ENCODE results near the gene GPR160. TPM values are rescaled to one million over a fixed set of nuclear protein-coding genes. Genes with fewer than 3 reads are reported as not detected.

The GPR160 gene
- total RNA-seq, 1 donor from 2014 or later = 6.0 TPM

DNA sequence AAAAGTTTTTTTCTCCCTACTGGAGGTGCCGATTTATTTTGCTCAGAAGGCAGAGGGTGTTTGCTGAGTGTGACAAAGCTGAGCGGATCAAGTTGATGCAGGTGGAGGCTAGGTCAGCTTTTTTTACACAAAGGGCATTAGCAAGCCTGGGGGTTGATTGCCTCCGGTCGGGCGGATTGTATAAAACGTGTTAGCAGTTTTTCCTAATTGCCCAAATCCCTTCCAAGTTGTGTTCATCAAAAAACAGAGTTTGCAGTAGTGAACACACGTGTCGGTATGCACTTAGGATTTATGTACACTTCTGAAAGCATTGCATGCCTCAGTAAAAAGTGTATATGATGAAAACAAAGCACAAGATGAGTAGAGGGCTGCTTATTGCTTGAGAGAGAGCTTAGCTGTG is 2.6 kb downstream of the GPR160 start:
- peak; percentile 42 for DNase-seq (ENCODE audit: low spot score)
- Histone ChIP-seq H3K4me2 (peak overlapping the region; percentile 68), H3K36me3 (no peaks in the 10 kb centered on the region), H2AFZ (replicated peaks) (no peak overlapping the region), H4K20me1 (ENCODE audit: low read depth) (no peaks in the 10 kb centered on the region), H3F3A (ENCODE audit: low read depth) (peaks cover 36% of the 10 kb centered on the region), H3K79me2 (ENCODE audit: low read depth) (no peaks in the 10 kb centered on the region), H3K9me3 (ENCODE audit: low read depth) (no peaks in the 10 kb centered on the region), H3K4me1 (peaks cover 7% of the 10 kb centered on the region), H3K9ac (no peak overlapping the region), H3K27ac (no peak overlapping the region), H3K4me3 (no peak overlapping the region), H3K27me3 (peaks cover 48% of the 10 kb centered on the region)
- peaks cover 45% of the 10 kb centered on the region for H3K27me3 Mint-ChIP-seq (ENCODE audit: insufficient read depth, low read depth)
- TF ChIP-seq, protein P1, sequence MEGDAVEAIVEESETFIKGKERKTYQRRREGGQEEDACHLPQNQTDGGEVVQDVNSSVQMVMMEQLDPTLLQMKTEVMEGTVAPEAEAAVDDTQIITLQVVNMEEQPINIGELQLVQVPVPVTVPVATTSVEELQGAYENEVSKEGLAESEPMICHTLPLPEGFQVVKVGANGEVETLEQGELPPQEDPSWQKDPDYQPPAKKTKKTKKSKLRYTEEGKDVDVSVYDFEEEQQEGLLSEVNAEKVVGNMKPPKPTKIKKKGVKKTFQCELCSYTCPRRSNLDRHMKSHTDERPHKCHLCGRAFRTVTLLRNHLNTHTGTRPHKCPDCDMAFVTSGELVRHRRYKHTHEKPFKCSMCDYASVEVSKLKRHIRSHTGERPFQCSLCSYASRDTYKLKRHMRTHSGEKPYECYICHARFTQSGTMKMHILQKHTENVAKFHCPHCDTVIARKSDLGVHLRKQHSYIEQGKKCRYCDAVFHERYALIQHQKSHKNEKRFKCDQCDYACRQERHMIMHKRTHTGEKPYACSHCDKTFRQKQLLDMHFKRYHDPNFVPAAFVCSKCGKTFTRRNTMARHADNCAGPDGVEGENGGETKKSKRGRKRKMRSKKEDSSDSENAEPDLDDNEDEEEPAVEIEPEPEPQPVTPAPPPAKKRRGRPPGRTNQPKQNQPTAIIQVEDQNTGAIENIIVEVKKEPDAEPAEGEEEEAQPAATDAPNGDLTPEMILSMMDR (IDR thresholded peaks at IDR 0.05) = no peak
- no peak for TF ChIP-seq EZH2phosphoT487 (IDR thresholded peaks at IDR 0.05)
- TF ChIP-seq EZH2 (IDR thresholded peaks at IDR 0.05) = no peak
- H3K27ac Mint-ChIP-seq = no peak overlapping the region
- H3K36me3 Mint-ChIP-seq = no peaks in the 10 kb centered on the region
- peaks cover 17% of the 10 kb centered on the region for H3K4me1 Mint-ChIP-seq
- H3K9me3 Mint-ChIP-seq = no peaks in the 10 kb centered on the region
- H3K4me3 Mint-ChIP-seq = peak overlapping the region; percentile 77

DNA sequence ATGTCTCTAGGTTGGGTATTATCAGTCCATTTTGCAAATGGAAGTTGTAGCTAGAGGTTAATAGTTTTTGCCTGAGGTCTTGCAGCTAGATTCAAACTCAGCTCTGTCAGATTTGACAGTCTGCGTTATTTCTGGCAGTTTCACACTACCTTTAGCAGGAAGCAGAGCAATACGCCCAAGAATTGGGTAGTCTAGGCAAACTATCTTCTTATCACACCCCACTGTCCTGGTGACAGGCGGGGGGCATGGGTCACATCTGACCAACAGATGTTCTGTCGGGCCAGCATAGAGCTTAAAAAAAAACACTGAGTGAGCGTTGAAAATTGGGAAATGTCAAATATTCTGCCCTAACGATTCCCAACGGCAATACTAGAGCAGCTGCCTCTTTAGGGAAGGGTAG is 5.7 kb downstream of the GPR160 start:
- Histone ChIP-seq H3K79me2 (ENCODE audit: low read depth) (no peaks in the 10 kb centered on the region), H3K36me3 (no peaks in the 10 kb centered on the region), H3K4me2 (no peak overlapping the region), H3K9me3 (ENCODE audit: low read depth) (no peaks in the 10 kb centered on the region), H3K9ac (no peak overlapping the region), H4K20me1 (ENCODE audit: low read depth) (no peaks in the 10 kb centered on the region), H3K27me3 (peaks cover 35% of the 10 kb centered on the region), H2AFZ (replicated peaks) (no peak overlapping the region), H3F3A (ENCODE audit: low read depth) (peaks cover 24% of the 10 kb centered on the region), H3K27ac (no peak overlapping the region), H3K4me1 (peaks cover 10% of the 10 kb centered on the region), H3K4me3 (no peak overlapping the region)
- Mint-ChIP-seq H3K9me3 (no peaks in the 10 kb centered on the region), H3K36me3 (no peaks in the 10 kb centered on the region), H3K27me3 (ENCODE audit: insufficient read depth, low read depth) (peaks cover 36% of the 10 kb centered on the region), H3K27ac (no peak overlapping the region), H3K4me3 (no peak overlapping the region), H3K4me1 (peaks cover 22% of the 10 kb centered on the region)
- no peak for DNase-seq (ENCODE audit: low spot score)
- TF ChIP-seq EZH2 (IDR thresholded peaks at IDR 0.05) = no peak
- no peak for TF ChIP-seq EZH2phosphoT487 (IDR thresholded peaks at IDR 0.05)
- TF ChIP-seq, protein P1 (IDR thresholded peaks at IDR 0.05) = no peak

DNA sequence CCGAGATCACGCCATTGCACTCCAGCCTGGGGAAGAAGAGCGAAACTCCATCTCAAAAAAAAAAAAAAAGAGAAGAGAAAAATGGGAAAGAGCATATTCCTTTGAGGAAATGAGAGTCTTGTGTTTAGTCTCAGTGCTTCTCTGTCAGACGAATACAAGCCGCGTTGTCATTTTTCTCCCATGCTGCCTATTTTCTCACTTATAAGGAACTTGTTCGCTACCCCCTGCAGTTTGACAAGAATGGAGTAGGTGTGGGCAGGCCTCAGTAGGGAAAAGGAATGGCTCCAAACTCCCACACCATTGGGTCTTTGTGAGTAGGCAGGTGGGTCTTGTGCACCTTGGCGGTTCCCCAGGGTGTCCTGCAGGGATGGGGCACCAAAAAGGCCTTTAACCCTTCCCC is 6.5 kb downstream of the GPR160 start:
- Histone ChIP-seq H3K79me2 (ENCODE audit: low read depth) (no peaks in the 10 kb centered on the region), H3K4me2 (no peak overlapping the region), H4K20me1 (ENCODE audit: low read depth) (no peaks in the 10 kb centered on the region), H3K9me3 (ENCODE audit: low read depth) (no peaks in the 10 kb centered on the region), H3K27me3 (peaks cover 27% of the 10 kb centered on the region), H3F3A (ENCODE audit: low read depth) (peaks cover 16% of the 10 kb centered on the region), H2AFZ (replicated peaks) (no peak overlapping the region), H3K4me1 (peaks cover 10% of the 10 kb centered on the region), H3K4me3 (no peak overlapping the region), H3K27ac (no peak overlapping the region), H3K9ac (no peak overlapping the region), H3K36me3 (no peaks in the 10 kb centered on the region)
- no peaks in the 10 kb centered on the region for H3K36me3 Mint-ChIP-seq
- no peak overlapping the region for H3K4me3 Mint-ChIP-seq
- H3K27me3 Mint-ChIP-seq (ENCODE audit: insufficient read depth, low read depth) = peaks cover 30% of the 10 kb centered on the region
- DNase-seq (ENCODE audit: low spot score) = no peak
- peaks cover 22% of the 10 kb centered on the region for H3K4me1 Mint-ChIP-seq
- no peak overlapping the region for H3K27ac Mint-ChIP-seq
- no peaks in the 10 kb centered on the region for H3K9me3 Mint-ChIP-seq
- TF ChIP-seq EZH2 (IDR thresholded peaks at IDR 0.05) (no peak), EZH2phosphoT487 (IDR thresholded peaks at IDR 0.05) (no peak)
- TF ChIP-seq, protein P1 (IDR thresholded peaks at IDR 0.05) = no peak

Data from neural progenitor cell (in vitro differentiated cells).